ENCODE measurements around the gene MPDU1.
A peak's percentile ranks its signal among the peaks of the same experiment; 100 is the strongest.
"Not testable (repeated sequence)": the region's sequence is repeated elsewhere in the genome, so short reads cannot be mapped to it uniquely, and the experiment has no call there.

The MPDU1 gene

GRCh38 chr17:7610641-7611040 is 27.0 kb downstream of the MPDU1 start:
- H3K27ac ChIP-seq: no peak overlapping the region
- DNase-seq (ENCODE audit: low read depth, low spot score): no peak

GRCh38 chr17:7611635-7612293 is 28.1 kb downstream of the MPDU1 start:
- DNase-seq (ENCODE audit: low read depth, low spot score): no peak
- no peak overlapping the region for H3K27ac ChIP-seq

GRCh38 chr17:7612294-7612640 is 28.6 kb downstream of the MPDU1 start:
- no peak overlapping the region for H3K27ac ChIP-seq
- DNase-seq (ENCODE audit: low read depth, low spot score): no peak

GRCh38 chr17:7613769-7614424 is 30.2 kb downstream of the MPDU1 start:
- H3K27ac ChIP-seq: peak overlapping the region; percentile 87
- no peak for DNase-seq (ENCODE audit: low read depth, low spot score)

GRCh38 chr17:7614425-7615264 is 31.0 kb downstream of the MPDU1 start, which contains the start of gene FXR2:
Gene FXR2, minus strand, starts transcription at chr17:7614897. Its CDS starts 365 bp downstream, at chr17:7614532.
- DNase-seq (ENCODE audit: low read depth, low spot score): peak; percentile 98
- H3K27ac ChIP-seq: peak within 1 kb of the TSS; percentile 87

GRCh38 chr17:7615265-7615747 is 31.7 kb downstream of the MPDU1 start:
- DNase-seq (ENCODE audit: low read depth, low spot score): no peak
- H3K27ac ChIP-seq: peak overlapping the region; percentile 87

- no peak overlapping the region for H3K27ac ChIP-seq
- no peak for DNase-seq (ENCODE audit: low read depth, low spot score)
Measured at GRCh38 chr17:7618608-7619007, 35.0 kb downstream of the MPDU1 start.

GRCh38 chr17:7620835-7621234 is 37.2 kb downstream of the MPDU1 start:
- DNase-seq (ENCODE audit: low read depth, low spot score): no peak
- H3K27ac ChIP-seq: no peak overlapping the region

- no peak overlapping the region for H3K27ac ChIP-seq
- no peak for DNase-seq (ENCODE audit: low read depth, low spot score)
Measured at GRCh38 chr17:7623661-7624060, 40.0 kb downstream of the MPDU1 start.

GRCh38 chr17:7625749-7626148 is 42.1 kb downstream of the MPDU1 start:
- not testable (repeated sequence) for DNase-seq (ENCODE audit: low read depth, low spot score)

GRCh38 chr17:7626307-7626706 is 42.7 kb downstream of the MPDU1 start:
- no peak overlapping the region for H3K27ac ChIP-seq
- DNase-seq (ENCODE audit: low read depth, low spot score): no peak

More at GRCh38 chr17:7625749-7626148, 42.1 kb downstream of the MPDU1 start:
- not testable (repeated sequence) for H3K27ac ChIP-seq

GRCh38 chr17:7626956-7627249 is 43.3 kb downstream of the MPDU1 start:
- DNase-seq (ENCODE audit: low read depth, low spot score): no peak
- peak overlapping the region; percentile 34 for H3K27ac ChIP-seq

- peak; percentile 31 for DNase-seq (ENCODE audit: low read depth, low spot score)
- peak within 1 kb of the TSS; percentile 34 for H3K27ac ChIP-seq
Measured at GRCh38 chr17:7627250-7628121, 43.8 kb downstream of the MPDU1 start, which contains the start of gene SAT2. Gene SAT2, minus strand, starts transcription at chr17:7627821. Its CDS starts 186 bp downstream, at chr17:7627635.

GRCh38 chr17:7629939-7630571 is 46.4 kb downstream of the MPDU1 start, which contains the start of gene SHBG:
Gene SHBG, plus strand, starts transcription at chr17:7630135. Its CDS starts 38 bp downstream, at chr17:7630173.
- DNase-seq (ENCODE audit: low read depth, low spot score): no peak
- H3K27ac ChIP-seq: no peak within 1 kb of the TSS

GRCh38 chr17:7631398-7632380 is 48.0 kb downstream of the MPDU1 start:
- DNase-seq (ENCODE audit: low read depth, low spot score): no peak
- no peak overlapping the region for H3K27ac ChIP-seq

GRCh38 chr17:7632492-7632894 is 48.8 kb downstream of the MPDU1 start:
- DNase-seq (ENCODE audit: low read depth, low spot score): no peak

GRCh38 chr17:7633093-7633492 is 49.4 kb downstream of the MPDU1 start:
- DNase-seq (ENCODE audit: low read depth, low spot score): no peak
- H3K27ac ChIP-seq: no peak overlapping the region

More at GRCh38 chr17:7632492-7632894, 48.8 kb downstream of the MPDU1 start:
- H3K27ac ChIP-seq: no peak overlapping the region

- H3K27ac ChIP-seq: no peak overlapping the region
- DNase-seq (ENCODE audit: low read depth, low spot score): no peak
Measured at GRCh38 chr17:7634384-7634783, 50.7 kb downstream of the MPDU1 start.
